Activated CD4-positive, CD25-positive, alpha-beta regulatory T cell treated with anti-CD3 and anti-CD28 coated beads, Interleukin-2, amount 50 U/mL, for 72 hours (primary cell): ENCODE data around the gene METTL3.

Source experiments
- DNase-seq: peaks from one replicate; pipeline ENCODE4 v3.0.0; 2021

METTL3 gene

GRCh38 chr14:21526672-21527317 is 15.7 kb upstream of the METTL3 start:
- no peak for DNase-seq

- peak; percentile 57 for DNase-seq
These were observed 15.0 kb upstream of the METTL3 start, which contains the start of gene SALL2 for GRCh38 chr14:21525962-21526671. Gene SALL2, minus strand, starts transcription at chr14:21526346. Its CDS starts 219 bp downstream, at chr14:21526127.

GRCh38 chr14:21525571-21525961 is 14.4 kb upstream of the METTL3 start:
- no peak for DNase-seq

GRCh38 chr14:21524575-21525490 is 13.7 kb upstream of the METTL3 start:
- DNase-seq, result no peak

GRCh38 chr14:21523203-21523602 is 12.1 kb upstream of the METTL3 start:
- no peak for DNase-seq

- DNase-seq, result no peak
These were observed 10.4 kb upstream of the METTL3 start for GRCh38 chr14:21521501-21521900.

- DNase-seq, result no peak
These were observed 9.6 kb upstream of the METTL3 start for GRCh38 chr14:21520767-21521166.

GRCh38 chr14:21518725-21519124 is 7.6 kb upstream of the METTL3 start:
- DNase-seq, result no peak

- no peak for DNase-seq
These were observed 3.2 kb upstream of the METTL3 start for GRCh38 chr14:21514341-21514740.

- DNase-seq, result no peak
These were observed 1.6 kb downstream of the METTL3 start for GRCh38 chr14:21509432-21510143.

- no peak for DNase-seq
These were observed 4.6 kb downstream of the METTL3 start for GRCh38 chr14:21506557-21506956.

GRCh38 chr14:21505012-21505553 is 6.1 kb downstream of the METTL3 start:
- DNase-seq, result no peak

GRCh38 chr14:21503376-21503775 is 7.8 kb downstream of the METTL3 start:
- DNase-seq, result no peak

- no peak for DNase-seq
These were observed 9.6 kb downstream of the METTL3 start for GRCh38 chr14:21501568-21501967.

GRCh38 chr14:21498540-21499526 is 12.3 kb downstream of the METTL3 start:
- no peak for DNase-seq

- no peak for DNase-seq
These were observed 14.7 kb downstream of the METTL3 start for GRCh38 chr14:21496453-21496852.

- DNase-seq, result no peak
These were observed 16.0 kb downstream of the METTL3 start for GRCh38 chr14:21494902-21495762.

GRCh38 chr14:21486640-21487087 is 24.5 kb downstream of the METTL3 start:
- no peak for DNase-seq

GRCh38 chr14:21476925-21477681 is 34.0 kb downstream of the METTL3 start, which contains the start of the genes RAB2B and TOX4:
Gene RAB2B, minus strand, starts transcription at chr14:21476959. Its CDS starts 87 bp downstream, at chr14:21476872.
Gene TOX4, plus strand, starts transcription at chr14:21477195. Its CDS starts 84 bp downstream, at chr14:21477279.
- DNase-seq, result peak; percentile 88
